HL-60/S4 treated with phorbol 12-myristate 13-acetate at 8.2 ng/mL for 4 days and 3 days (cell line): ENCODE data around the gene LKAAEAR1.

Experiments used
- in situ Hi-C: fragments of 300-500 bp; cut with MboI; formaldehyde crosslinking; loops from 2 replicates; pipeline ENCODE4 v1.15.0; 2022; ENCODE audit warnings: low sequenced_read_pairs

The LKAAEAR1 gene

DNA sequence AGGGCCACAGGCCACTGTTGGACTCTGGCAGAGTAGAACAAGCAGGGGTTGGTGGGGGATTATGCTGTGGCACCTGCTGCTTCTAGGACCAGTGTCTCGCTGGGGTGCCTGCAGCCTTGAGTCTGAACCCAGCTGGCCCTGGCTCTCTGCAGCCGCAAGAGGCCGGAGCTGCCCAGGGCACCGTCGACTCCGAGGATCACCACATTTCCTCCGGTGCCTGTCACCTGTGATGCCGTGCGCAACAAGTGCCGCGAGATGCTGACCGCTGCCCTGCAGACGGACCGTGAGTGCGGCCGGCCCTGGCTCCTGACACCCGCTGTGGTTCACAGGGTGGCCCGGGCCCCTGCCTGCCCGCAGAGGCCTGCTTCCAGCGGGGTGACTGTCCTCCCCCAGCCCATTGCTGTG, 15.0 kb downstream of the LKAAEAR1 start:
- in situ Hi-C loops = no loop called here

DNA sequence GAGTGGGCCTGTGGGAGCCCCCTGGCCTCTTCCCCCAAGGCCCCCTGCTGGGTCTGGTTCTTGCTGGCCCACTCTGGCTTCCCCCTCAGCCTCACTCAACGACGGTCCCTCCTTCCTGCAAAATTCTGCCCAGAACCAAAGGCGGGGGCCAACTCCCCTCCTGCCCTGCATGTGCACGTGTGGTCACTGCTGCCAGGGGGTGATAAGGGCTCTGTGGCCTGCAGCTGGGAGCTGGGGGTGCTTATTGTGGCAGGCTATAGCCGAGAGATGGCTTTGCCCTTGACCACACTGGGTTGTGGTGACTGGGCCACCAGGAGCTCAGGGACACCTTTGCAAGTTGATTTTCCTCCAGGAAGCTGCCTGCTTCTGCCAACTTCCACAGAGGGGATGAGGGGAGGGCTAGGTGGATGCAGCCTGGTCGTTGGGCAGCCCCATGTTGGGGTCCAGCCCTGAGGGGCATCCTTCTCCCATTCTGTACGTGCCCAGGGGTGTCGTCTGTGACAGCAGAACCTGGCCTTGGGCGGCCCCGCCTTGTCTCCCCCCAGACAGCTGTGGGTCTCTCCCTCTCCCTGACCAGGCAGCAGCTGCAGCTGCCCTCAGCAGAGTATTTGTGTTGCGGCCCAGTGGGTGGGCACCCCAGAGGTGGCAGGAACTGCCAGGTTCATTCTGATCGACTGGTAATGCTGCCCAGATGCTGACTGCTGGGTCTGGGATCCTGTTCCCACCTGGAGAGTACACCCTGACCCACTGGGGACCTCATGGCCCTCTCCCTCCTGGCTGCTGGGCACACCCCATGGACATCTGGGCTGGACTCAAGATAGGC, 15.6 kb downstream of the LKAAEAR1 start:
- in situ Hi-C loops = no loop called here

DNA sequence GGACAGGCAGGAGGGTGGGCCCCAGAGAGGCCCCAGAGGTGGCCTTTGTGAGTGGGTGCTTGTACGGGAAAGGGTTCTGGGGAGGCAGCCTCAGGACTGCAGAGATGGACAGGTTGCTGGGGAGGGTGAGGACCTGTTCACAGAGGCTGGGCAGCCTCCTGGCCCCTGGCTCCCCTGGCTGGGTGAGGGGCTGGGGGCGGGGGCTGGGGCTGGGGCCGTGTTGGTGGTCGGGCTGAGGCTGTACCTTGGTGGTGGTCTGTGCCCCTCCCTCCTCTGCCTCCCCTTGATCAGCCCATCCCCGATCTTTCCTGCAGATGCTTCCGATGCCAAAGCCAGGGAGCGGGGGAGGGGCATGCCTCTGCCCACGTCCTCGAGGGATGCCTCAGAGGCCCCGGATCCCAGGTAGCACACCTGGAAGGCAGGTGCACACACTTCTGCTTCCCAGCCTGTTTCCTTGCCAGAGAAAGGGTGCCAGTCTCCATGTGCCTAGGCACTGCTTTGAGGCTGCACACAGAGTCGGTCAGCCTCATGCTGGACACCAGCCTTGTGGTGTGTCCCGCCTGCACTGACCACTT, 16.4 kb downstream of the LKAAEAR1 start:
- in situ Hi-C loops = no loop called here

DNA sequence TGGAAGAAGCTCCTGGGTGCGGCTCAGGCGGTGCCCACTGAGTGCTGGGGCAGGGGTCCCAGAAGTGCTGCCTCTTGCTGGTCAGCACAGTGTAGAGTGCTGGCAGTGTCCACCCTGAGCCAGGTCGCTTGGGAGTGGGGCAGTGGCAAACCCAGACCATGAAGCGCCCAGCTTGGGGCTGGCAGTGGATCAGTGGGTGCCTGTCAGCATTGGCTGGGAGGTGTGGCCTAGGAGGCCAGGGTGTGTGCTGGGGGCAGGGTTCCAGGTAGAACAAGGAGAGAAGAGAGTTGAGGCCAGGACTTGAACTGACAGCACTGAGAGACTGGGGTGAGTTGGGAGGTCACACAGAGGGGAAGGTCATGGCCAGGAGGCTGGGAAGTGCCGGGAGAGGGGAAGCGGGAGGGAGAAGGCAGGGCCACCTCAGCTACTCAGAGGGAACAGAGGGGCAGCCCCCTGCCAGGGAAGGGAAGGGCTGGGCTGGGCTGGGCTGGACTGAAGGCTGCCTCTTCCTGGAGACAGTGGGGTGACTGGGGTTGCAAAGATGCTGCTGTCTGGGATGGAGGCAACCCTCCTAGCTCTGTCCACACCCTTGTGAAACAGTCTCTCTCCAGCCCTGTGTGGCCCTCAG, 17.1 kb downstream of the LKAAEAR1 start:
- in situ Hi-C loops = no loop called here

DNA sequence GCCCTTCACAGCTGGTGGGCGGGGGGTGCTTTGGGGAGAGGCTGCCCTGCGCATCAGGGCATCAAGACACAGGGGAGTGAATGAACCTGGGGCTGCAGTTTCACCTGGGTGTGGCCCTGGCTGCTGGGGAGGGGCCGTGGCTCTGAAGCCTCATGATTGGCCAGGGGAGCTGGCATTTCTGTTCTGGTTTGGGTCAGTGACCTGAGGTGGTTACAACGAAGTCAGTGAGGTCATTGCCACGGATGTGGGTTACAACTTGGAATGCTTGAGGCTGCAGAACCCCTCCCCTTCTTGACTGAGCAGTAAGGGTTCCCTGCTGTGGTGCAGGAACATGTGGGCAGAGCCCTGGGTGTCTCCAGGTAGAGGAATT, 18.2 kb downstream of the LKAAEAR1 start:
- in situ Hi-C loops = no loop called here

DNA sequence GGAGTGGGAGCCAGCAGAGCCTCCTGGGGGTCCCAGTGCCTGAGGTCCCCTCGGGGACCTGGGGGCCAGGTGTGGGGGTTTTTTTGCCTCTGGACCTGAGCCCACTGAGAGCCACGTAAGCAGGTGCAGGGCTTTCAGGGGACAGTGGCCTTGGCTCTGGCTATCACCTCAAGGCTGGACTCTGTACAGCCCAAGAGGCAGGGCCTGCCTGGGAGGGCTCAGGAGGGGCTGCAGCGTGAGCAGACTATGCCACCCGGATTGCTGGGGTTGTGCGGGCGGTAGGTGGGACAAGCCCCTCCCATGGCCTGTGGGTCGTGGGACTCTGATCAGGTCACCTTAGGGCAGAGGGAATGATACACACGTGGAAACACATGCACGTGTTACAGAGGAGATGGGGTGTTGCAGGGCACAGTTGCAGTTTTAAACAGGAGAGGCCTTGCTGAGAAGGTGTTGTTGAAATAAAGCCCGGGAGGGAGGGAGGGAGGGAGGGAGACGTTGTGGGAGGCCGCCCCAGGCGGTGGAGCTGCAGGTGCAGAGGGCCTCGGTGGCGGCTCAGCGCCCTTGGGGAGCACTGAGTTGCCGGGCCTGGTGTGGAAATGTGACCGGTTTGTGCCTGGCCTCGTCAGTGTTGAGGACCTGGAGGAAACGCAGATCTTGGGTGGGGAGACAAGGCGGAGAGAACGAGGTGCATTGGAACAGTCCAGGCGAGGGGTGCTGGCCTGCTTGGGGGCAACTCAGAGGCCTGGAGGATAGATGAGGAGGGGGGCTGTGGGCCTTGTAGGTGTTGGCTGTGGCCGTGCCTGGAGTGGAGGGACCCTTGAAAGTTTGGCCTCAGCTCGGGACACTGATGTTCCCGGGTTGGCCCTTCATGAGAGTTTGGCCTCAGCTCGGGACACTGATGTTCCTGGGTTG, 18.9 kb downstream of the LKAAEAR1 start:
- in situ Hi-C loops = no loop called here

DNA sequence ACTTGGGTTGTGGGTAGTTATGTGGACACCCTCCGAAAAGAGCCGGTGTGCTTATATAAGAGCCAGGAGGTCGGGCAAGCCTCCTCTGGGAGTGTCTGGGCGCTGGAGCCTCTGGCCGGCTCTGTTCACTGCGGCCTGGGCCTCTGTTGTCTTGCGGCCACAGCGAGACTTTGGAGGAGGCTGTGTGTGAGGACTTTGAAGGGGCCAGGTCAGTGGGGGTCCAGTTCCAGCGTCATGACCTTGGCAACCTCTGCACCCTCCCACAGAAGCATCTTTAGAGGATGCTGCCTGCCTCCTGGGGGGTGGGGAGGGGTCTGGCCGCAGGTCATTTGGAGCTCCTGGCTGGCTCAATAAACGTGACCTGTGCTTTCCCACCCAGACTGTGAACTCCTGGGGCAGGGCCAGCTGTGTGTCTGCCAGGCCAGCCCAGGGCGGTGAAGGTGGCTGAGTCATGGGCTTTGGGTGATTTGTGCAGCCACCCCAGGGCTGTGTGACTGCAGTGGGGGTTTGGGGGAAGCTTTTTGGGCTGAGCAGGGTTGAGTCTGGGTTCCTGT, 20.0 kb downstream of the LKAAEAR1 start:
- in situ Hi-C loops = no loop called here

DNA sequence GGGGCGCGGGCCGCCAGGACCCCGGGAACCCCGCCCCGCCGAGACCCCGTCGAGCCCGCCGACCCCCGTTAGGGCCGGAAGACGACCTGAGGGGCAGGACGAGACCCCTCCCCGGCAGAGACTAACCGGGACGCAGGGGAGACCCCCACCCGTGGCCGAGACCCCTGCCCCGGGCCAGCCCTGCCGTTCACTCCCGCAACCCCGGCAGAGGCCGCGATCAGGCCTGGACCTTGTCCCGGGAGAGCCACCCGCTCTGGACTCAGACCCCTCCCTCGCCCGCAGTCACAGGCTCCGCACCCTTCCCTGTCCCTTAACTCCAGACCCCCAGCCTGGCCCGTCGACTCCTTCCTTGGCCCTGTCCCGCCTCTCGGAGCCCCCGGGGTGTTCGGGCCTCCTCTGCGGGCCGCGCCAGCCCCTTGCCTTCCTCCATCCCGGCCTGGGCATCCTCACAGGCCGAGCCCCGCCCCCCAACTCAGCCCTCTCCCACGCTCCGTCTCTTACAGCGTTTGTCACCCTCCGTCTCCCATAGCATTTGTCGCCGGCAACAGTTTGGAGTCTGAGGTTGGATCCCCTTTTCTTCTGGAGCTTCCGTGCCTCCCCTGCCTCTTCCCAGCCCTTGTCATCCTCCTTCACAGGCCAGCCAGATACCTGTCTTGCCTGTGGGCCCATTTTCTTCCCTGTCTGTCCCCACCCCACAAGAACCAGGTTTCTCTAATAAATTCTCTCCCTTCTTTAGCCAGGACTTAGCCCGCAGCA, 20.6 kb downstream of the LKAAEAR1 start:
- in situ Hi-C loops = no loop called here

DNA sequence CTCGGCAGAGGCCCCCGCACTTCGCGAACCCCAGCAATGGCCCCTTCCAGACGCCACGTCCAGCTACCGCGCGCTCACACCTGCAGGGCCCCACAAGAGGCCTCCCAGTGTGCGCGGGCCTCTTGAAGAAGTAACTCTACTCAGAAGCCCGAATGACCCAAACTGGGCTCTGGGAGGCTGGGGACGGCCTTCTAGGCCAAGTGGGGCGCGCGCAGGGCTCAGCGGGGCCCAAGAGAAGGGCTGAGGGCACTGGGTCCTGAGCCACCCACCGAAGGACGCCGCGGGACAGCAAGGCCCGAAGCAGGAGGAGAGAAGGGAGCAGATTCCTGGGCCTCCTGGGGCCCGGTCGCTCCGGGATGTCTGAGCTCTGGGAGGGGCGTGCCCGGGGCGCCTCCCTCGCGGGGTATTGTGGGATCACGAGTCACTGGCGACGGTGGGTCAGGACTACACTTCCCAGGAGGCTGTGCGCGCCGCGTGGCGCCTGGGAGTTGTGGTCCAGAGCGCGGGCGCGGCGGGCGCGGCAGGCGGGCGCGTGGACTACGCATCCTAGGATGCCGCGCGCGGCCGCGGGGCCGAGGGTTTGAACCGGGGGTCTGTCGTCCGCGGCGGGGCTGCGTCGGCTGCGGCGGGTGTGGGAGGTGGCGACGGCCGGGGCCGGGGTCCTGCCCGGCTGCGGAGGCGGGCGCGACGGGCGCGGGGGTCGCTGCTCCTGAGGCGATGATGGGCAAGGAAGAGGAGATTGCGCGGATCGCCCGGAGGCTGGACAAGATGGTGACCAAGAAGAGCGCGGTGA, 21.4 kb downstream of the LKAAEAR1 start, which contains the start of gene TCEA2:
Gene TCEA2 (plus strand): TSS at position 603 of the 793 bp plus-strand sequence. CDS start 115 bp downstream, at position 718.
- in situ Hi-C loops = no loop called here

DNA sequence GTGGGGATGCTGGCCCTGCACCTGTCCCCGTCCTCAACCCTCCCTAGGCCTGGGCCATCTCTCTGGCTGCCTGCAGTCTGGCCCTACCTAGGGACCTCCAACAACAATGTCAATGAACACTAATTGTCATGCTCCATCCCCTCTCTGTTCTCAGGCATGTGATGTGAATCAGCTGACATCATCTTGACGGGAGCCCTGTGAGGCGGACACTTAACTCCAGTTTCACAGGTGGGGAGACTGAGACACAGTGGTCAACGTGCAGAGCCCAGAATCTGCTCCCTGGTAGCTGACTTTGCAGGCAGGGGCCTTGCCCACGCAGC, 22.0 kb downstream of the LKAAEAR1 start:
- in situ Hi-C loops = no loop called here

DNA sequence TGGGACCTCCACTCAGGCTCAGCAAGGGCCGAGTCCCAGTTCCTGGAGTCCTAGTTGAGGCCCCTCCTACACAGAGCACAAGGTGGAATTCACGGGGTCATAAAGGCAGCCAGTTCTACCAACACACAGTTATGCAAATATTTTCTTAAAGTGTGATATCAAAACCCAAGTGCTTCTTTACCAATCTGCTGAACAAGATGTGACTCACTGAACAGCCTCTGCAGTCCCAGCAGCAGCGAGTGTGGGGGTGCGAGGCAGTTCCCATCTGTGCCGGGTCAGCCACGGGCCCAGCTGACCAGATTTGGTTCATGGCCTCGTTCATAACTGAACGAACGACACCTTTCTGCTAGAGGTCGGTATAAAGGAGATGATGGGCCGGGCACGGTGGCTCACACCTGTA, 25.7 kb downstream of the LKAAEAR1 start:
- in situ Hi-C loops = no loop called here

DNA sequence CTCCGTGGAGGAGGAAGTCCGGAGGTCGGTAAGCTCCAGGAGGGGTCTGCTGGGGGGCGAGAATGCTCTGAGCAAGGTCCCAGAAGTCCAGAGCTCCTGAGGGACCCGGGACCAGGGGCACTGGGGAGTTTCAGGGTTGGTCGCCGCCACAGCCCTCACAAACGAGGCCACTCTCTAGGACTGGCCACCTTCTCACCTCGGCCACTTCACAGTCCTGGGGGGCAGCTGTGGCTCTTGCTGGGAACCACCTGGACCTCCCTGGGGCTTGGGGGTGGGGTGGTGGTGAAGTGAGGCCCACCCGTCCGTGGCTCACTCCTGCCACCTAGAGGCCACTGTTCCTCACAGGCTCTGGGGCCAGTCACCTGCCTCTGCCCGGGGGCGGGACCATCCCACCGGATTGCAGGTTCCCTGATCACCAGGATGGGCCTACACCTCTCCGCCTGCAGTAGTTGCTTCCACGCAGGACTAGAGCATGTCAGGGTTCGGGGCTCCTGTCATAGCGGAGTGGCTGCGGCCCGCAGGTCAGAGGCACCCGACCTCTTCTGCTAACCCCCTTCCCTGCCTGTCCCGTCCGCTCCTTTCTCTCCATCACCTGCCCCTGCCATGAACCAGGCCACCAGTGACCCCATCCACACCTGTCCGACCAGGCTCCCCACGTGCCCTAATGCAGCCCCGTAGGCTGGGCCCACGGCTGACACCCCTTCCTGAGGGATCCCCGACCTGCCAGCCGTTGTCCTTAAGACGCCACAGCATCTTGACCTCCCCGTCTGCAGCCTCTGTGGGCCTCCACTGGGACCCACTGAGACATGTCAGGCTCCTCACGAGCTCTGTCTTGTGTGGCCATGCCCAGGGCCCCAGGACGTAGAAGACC, 26.3 kb downstream of the LKAAEAR1 start:
- in situ Hi-C loops = no loop called here

DNA sequence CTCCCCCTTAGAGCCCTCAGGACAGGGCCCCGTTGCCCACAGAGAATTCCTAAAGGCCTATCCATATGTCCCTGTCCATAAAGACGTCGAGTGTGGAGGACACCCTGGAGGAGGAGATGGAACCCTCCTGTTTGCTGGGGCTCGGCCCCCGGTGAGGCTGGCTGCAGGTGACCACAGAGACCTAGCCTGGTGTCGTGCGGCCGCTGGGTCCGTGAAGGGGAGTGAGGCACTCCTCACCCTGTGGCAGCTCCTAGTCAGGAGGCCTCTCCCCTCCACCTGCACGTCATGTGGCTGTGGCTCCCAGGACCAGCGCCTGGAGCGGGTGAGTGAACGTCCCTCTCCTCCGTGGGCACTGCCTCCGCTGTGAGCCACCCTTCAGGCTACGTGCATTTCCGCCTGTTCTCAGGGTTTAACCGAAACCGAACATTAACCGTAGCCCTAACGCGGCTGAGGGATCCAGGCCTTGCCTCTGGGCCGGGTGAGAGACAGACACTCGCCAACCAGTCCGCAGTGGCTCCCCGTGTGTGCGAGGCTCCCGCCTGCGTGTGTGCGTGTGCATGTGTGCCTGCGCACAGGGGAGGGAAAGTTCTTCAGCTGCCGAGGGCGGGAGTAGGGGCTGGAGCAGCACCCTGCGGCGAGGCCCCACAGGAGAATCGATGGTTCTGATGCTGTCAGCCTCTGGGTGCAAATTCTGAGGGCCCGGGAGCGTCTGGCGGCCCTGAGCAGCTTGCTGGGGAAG, 27.1 kb downstream of the LKAAEAR1 start:
- in situ Hi-C loops = no loop called here

DNA sequence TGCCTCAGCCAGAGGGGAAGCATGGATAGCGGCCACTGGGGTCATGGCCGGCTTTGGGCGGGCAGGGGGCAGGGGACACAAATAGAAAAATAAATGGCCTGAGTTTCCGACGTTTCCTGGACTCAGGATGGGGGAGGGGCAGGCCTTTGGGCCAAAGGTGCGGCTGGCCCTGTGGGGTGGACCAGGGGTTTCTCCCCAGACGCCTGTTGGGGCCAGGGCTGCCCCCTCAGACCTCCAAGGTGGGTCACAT, 27.6 kb downstream of the LKAAEAR1 start:
- in situ Hi-C loops = no loop called here

DNA sequence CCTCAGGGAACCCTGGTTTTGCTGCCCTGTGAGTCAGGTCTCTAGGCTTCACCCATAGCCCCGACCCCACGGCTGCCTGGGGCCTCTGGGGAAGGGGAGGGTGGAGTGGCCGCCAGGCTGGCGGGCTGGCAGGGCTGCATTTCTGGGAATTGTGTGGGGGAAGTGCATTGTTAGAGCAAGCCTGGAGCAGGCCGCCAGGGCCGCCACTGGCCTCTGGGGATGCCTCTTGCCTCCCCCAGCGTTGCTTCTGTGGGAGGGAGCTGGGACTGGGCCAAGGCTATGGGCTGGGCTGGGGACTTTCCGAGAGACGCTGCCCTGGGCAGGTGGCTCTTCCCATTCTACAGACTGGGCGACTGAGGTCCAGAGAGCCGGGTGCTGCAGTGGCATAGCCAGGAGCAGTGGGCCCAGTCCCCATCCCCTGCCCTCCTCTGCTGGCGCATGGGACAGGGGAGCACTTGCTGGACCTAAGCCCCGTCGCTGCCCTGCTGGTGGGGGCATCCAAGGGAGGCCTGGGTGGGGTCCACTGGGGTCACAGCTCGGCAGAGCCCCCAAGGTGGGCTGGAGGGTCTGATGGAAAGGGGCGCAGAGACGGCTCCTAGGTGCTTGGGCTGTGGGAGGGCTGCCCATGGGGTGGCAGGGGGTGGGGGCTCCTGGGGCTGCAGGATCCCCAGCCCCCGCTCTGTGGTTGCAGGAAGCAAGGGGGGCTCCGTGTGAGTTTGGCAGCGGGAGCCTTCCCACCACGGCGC, 28.1 kb downstream of the LKAAEAR1 start:
- in situ Hi-C loops = no loop called here

DNA sequence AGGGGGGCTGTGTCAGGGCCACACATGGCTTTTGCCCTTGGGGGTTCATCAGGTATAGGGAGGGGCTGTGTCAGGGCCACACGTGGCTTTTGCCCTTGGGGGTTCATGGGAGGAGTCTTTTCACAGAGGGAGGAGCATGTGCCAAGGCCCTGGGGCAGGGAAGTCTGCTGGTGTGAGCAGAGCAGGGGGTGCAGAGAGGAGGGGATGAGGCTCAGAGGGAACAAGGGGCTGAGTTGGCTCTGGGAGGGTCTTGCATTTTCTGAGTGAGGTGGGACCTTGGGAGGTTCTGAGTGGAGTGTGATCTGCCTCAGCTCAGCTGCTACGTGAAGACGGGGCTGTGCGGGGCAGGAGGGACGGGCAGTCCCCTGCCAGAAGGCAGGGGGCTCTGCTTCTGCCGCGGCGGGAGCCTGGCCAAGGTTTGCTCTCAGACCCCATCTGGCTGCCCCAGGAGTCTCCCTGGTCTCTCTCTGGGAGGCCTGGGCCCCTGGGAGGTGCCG, 28.8 kb downstream of the LKAAEAR1 start:
- in situ Hi-C loops = no loop called here
